Superior temporal gyrus (tissue), 1 donor: ENCODE data around the gene APLF.
"Not testable (repeated sequence)": the region's sequence is repeated elsewhere in the genome, so short reads cannot be mapped to it uniquely, and the experiment has no call there.

ENCODE experiments used
- DNase-seq: peaks from one replicate; pipeline ENCODE4 v3.0.0-alpha.2; 2016; ENCODE audit errors: extremely low spot score

Gene APLF

DNA sequence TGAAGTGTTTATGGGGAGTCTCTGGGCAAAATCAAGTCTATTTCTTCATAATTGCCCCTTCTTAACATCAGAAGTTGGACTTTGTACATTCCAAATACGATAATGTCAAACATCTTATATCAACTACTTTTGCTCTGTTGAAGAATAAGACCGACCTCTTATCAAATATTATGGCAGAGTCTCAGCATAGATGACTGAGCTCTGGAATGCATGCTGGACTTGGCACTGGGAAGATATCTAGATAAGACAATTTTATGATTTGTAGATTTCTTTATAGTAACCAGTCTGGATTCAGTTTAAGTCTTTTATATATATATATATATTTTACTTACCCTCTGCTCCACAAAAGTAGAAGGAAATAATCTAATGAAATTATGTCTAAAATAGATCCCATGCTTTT lies 8.2 kb downstream of the APLF start:
- no peak for DNase-seq

DNA sequence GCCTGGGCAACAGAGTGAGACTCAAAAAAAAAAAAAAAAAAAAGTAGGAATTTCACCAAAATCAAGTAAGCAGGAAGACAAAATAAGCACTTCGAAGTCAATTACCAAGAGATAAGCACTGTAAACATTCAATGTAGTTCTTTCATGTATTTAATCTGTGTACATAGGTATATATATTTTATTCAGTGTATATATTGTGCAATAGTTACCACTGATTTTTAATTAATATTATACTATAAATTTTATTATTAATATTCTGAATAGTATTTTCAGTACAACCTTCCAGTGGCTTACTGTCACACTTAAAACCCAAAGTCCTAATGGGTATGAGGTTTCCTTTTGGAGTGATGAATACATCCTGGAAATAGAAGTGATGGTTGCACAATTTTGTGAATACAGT lies 9.1 kb downstream of the APLF start:
- no peak for DNase-seq

DNA sequence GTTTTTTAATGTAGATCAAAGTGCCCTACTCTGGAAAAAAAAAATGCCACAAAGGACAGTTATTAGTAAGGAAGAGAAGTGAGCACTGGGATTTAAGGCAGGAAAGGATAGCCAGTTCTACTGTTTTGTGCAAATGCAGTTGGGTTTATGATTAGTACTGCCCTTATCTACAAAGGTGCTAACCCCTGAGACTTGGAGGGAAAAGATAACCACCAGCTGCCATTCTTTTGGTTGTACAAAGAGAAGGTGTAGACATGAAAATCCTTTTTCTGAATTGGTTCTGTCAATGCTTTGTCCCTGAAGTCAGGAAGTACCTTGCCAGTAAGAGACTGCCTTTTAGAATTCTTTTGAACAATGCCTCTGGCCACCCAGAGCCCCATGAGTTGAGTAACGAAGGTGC lies 11.3 kb downstream of the APLF start:
- DNase-seq: no peak

DNA sequence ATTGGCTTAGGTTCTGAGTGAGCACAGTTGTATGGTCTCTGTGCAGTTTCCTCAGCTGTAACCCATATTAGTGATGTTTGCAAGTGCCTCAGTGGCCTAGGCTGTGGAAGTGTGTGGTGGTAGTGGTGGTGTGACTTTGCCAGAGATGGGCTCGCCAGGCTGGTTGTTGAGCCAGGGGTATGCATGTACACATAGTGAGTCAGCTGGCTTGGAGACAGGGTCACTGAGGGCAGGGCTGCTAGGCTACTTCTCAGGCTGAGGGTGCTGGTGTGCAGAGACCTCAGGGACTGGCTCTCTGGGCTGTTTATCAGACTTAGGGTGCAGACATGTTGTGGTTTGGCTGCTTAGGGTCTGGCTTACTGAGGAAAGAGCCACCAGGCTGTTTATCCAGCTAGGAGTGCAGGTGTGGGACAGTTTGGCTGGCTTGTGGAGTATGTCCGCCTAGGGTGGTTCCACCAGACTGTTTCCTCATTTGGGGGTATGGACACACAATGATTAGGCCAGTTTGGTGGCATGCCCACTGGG lies 15.0 kb downstream of the APLF start:
- DNase-seq: no peak

DNA sequence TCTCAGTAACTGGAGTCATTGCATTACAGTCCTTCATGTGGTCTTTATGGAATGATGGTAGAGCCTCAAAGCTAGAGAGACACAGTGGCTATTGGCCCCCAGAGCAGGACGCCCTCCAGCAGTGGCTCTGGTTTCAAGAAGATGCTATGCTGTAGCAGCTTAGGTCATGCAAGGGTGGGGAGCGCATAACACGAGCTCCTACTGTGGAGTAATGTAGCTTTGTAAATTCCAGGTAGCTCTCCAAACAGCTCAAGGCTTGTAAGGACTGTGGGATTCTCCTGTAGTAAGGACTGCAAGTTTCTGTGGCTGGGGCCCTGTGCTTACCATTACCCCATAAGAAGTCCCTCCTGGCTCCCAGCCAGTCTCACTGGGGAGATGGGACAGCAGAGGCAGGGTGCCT lies 15.6 kb downstream of the APLF start:
- DNase-seq: no peak

DNA sequence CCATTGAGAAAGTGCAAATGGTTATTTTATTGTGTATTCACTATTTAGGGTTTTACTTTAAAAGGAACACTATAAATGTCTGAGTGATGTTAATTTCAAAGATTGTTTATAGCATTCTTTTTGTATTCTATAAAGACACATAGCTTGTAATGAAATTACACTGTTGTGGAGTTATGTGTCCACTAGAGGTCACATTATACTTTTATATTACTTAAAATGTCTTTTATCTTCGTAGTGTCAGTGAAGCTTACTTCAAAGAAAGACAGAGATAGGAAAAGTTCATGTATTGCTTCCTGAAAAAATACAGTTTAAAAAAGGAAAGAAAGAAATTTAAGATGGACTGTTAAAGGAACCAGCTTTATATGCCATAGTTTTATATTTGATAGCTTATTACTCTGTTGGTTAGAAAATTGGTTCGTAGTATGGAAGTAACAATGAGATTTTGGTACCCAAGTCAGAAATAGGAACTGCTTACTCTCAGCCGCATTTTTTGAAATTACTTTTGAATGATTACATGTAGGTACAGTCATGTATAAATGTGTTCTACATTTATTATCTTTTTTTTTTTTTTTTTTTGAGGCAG lies 20.5 kb downstream of the APLF start:
- peak; percentile 66 for DNase-seq

DNA sequence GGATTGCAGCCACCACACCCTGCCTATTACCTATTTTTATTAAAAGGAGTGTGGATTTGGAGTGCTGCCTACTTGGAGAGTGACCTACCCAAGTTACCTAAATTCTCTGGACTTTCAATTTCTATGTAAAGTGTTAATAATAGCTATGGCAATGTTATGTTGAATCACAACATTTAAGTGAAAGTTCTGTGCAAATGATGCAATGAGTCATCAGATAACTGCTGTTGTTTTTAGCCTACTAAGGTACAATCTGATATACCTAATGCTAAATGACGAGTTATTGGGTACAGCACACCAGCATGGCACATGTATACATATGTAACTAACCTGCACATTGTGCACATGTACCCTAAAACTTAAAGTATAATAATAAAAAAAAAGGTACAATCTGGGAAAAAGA lies 21.2 kb downstream of the APLF start:
- DNase-seq: not testable (repeated sequence)

DNA sequence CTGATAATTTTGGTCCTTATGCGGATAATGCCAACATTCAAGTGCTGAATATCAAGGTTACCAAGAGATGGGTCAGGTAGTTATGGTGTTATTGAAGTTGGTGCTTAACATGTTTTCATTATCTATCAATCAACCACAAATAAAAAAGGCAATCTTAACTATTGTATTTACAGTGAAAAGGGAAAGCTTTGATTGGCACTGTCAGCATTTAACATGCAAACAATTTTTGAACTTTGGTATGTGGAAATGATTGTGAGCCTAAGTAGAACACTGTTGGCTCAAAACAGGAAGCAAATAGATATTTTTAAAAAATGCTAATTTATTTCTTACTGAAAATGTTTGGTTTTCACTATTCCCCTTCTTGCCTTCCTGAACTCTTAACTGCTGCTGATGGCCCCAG lies 21.9 kb downstream of the APLF start:
- no peak for DNase-seq

DNA sequence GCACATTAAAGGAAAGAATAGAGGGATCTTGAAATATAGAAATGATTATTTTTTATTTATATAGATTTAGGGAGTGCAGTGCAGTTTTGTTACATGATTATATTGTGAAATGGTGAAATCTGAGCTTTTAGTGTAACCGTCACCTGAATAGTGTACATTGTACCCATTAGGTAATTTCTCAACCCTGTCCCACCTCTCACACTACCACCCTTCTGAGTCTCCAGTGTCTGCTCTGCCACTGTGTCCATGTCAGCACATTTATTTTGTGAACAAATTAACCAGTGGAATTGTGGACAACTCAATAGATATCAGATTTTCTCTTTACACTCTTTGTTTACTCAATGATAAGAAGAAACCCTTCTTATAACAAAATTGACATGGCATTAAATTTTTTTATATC lies 24.2 kb downstream of the APLF start:
- DNase-seq: no peak

DNA sequence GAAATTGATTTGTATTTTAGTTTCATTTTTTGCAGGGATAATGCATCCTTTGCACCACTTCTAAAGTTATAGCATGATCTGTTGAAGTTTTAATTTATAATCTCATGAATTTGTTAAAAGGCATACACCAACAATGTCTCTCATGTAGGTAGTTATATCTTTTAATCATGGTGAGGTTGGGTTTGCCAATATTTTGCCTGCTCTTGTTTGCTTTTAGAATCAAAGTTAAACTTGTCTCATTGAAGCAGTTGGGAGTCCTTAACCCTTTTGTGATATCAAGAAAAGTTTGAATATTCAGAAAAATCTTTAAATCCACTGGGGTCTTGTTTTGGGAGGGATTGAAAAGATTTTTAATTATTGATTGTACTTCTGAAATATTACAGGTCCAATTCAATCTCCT lies 31.7 kb downstream of the APLF start:
- DNase-seq: no peak

DNA sequence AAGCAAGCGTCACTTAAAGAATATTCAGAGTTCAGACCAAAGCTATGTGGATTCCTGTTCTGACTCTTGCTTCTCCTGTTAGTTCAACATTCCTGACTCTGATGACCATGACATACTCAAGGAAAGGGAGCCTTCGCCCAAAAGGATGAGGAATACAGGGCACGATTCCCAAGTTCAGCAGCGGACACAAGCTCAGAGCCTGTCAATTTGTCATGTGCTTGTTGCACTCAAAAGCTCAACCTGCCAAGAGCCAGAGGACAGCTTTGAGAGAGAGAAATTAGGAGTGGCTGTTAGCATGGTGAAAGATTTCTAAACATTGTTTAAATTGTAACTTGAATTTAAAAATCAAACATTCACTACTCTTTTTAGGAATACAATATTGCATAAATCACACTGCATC lies 33.3 kb downstream of the APLF start:
- DNase-seq: no peak

DNA sequence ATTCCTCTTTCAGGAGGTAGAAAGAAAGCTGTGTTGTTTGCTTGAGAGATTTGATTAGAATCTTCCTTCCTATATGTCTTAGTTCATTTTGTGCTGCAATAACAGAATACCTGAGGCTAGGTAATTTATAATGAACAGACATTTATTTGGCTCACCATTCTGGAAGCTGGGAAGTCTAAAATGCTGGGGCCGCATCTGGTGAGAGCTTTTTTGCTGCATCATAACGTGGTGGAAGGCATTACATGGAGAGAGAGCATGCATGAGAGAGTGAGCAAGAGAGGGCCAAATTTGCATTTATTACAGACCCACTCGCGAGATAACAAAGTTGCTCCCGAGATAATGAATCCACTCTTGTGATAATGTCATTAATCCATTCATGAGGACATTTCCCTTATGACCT lies 34.4 kb downstream of the APLF start:
- no peak for DNase-seq

DNA sequence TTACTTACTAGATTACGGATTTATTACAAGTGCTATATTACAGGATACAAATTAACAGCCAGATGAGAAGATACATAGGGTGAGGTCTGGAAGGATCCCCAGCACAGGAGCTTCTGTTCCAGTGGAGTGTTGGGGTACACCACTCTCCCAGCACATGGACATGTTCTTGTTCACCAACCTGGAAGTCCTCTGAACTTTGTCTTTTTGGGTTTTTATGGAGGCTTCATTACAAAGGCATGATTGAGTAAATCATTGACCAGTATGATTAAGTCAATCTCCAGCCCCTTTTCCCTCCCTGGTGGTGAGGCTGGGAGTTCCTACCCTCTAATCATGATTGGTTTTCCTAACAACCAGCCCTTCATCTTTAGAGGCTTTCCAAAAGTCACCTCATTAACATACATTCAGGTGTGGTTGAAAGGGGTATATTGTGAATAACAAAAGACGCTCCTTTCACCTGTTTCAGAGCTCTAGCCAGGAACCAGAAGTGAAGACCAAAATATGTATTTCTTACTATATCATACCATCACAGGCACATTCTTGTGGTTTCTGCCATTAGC lies 38.3 kb downstream of the APLF start:
- no peak for DNase-seq

DNA sequence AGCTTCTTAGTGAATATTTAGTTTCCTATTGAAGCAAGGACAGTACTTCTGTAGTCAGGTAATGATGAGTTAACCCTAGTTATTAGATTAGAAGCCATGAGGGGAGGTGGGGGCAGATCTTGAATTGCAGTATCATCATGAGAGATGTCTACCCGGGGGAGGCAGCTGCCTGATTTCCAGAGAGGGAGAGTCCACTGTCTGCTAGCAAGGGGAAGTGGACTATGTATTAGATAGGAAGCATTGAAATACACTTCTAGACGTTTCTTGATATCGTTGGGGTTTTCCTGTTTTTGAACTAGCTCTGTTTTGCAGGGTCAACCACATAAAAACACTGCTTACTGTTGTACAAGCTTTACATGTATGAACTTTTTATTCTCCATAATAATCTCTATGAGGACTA lies 38.8 kb downstream of the APLF start:
- no peak for DNase-seq

DNA sequence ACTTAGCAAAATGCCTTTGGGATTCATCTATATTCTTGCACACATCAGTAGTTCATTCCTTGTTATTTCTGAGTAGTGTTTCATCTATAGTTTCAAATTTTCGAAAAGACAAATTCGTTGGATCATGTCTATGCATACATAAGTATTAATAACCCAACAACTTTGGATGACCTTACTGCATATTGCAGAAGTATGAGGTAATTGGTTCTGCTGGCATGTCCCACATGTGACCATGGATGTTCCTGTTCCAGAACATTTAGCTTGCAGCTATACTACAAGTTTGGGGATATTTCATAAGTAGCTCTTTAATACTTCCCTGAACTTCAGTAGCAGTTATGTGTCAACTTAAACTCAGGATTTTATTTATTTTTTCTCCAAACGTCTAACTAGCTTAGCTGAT lies 44.9 kb downstream of the APLF start:
- DNase-seq: no peak

DNA sequence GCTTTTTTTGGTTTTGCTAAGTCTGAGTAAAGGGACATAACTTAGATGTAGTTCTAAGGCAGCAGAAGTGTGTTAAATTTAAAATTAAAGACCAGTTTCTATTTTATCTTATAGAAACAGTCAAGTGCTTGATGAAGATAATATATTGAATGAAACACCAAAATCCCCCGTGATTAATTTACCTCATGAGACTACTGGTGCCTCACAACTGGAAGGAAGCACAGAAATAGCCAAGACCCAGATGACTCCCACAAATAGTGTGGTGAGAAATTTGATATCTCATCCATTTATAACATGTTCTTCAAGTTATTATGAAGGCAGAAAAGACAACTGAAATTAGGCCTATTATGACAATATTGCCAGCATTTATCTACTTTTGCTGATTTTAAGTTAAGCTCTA lies 45.6 kb downstream of the APLF start:
- DNase-seq: no peak

DNA sequence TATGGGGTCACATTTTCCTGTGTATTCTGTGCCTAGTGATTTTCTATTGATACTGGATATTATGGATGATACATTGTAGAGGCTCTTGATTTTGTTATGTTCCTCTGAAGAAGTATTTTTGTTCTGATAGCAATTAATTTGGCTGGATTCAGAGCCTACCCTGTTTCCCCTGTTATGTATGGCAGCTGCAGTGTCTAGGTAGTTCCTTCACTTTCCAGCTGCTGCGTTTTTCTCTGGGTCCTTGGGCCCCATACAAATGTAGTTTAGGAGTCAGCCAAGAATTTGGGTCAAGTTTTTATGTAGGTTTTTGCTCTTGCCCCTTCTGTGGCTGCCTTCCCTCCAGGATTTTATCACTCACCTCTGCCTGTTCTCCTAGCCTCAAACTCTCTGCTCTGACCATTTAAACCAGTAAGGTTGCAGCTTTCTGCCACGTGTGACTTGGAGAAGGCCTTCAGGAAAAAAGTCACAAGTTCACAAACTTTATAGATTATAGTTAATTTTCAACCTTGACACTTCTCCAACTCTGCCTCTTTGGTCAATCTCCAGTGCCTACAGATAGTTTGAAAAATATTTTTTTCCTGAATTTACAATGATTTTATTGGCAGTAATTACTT lies 47.0 kb downstream of the APLF start:
- DNase-seq: no peak

DNA sequence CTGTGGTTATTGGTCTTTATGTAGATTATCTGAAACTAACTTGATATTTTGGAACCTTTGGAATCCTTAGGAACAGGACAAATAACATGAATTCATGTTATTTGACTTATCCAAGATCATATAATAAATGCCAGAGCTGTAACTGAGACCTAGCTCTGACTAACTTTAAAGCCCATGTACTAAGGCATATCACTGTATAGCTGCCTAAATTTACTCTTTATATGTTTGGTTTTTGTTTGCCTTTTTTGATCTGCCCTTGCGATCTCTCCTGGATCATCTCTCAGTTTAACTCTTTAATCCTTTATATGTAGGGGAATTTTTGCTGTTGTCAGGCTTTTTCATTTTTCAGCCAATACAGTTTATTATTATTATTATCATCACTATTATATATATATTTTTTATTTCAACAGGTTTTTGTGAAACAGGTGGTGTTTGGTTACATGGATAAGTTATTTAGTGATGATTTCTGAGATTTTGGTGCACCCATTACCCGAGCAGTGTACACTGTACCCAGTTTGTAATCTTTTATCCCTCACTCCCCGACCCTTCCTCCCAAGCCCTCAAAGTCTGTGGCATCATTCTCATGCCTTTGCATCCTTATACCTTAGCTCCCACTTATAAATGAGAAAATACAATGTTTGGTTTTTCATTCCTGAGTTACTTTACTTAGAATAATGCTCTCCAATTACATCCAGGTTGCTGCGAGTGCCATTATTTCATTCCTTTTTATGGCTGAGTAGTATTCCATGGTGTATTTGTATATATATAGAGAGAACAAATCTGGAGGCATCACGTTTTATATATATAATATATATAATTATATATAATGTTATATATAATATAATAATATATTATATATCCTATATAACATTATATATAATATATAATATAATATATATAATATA lies 48.9 kb downstream of the APLF start:
- DNase-seq: no peak

DNA sequence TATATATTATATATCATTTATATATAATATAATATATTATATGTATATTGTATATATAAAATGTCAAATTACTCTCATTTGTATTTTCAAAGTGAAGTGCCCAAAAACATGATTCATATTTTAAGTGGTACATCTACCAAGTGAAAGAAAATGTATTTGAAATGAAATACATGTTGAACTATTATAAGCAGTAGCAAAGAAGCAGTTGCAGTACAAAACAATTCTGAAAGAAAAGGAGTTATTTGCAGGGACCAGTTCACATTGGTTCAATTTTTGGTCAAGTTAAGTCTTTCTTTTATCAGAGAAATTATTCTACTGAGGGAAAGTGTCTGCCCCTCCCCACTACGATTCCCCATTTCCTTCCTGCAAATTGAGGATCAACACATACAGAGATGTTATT lies 51.9 kb downstream of the APLF start:
- no peak for DNase-seq

DNA sequence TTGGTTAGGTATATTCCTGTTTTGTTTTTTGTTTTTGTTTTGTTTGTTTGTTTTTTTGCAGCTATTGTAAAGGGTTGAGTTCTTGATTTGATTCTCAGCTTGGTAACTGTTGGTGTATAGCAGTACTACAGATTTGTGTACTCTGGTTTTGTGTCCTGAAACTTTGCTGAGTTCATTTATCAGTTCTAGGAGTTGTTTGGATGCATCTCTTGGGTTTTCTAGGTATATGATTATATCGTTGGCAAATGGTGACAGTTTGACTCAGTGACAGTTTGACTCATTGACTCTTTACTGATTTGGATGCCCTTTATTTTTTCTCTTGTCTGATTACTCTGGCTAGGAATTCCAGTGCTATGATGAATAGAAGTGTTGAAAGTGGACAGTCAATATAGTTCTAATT lies 53.7 kb downstream of the APLF start:
- DNase-seq: no peak

DNA sequence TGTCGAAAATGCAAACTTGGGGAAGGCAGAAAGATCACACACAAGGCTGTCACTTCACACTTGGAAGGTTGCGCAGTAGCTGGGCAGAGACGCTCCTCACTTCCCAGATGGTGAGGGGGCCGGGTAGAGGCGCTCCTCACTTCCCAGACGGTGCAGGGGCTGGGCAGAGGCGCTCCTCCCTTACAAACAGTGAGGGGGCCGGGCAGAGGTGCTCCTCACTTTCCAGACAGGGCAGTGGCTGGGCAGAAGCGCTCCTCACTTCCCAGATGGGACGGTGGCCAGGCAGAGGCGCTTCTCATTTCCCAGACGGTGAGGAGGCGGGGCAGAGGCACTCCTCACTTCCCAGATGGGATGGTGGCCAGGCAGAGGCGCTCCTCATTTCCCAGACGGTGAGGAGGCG lies 59.6 kb downstream of the APLF start:
- DNase-seq: not testable (repeated sequence)

DNA sequence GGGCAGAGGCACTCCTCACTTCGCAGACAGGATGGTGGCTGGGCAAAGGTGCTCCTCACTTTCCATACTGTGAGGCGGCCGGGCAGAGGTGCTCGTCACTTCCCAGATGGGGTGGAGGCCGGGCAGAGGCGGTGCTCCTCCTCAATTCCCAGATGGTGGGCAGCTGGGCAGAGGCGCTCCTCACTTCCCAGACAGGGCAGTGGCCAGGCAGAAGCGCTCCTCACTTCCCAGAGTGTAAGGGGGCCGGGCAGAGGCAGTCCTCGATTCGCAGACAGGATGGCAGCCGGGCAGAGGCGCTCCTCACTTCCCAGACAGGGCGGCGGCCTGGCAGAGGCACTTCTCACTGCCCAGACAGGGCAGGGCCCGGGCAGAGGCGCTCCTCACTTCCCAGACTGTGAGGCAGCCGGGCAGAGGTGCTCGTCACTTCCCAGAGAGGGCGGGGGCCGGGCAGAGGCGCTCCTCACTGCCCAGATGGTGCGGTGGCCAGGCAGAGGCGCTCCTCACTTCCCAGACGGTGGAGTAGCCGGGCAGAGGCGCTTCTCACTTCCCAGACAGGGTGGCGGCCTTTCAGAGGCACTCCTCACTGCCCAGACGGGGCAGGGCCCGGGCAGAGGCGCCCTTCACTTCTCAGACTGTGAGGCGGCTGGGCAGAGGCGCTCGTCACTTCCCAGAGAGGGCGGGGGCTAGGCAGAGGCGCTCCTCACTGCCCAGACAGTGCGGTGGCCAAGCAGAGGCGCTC lies 60.1 kb downstream of the APLF start:
- not testable (repeated sequence) for DNase-seq
